H7 (cell line): Measurements from ENCODE around the gene ALCAM. TPM values are rescaled to one million over a fixed set of nuclear protein-coding genes. Genes with fewer than 3 reads are reported as not detected.
"Not testable (repeated sequence)": the region's sequence is repeated elsewhere in the genome, so short reads cannot be mapped to it uniquely, and the experiment has no call there.

Experiments used
- DNase-seq: peaks from one replicate; pipeline ENCODE4 v3.0.0; 2012
- H3K27me3 ChIP-seq: 2 replicates; pipeline ENCODE4 v1.6.0; 2011; ENCODE audit warnings: mild to moderate bottlenecking, low read length; ENCODE audit not compliant: control insufficient read depth, insufficient read depth
- H3K36me3 ChIP-seq: replicated peaks from 2 replicates; pipeline ENCODE4 v1.5.1; 2011; ENCODE audit warnings: low read length; ENCODE audit not compliant: control insufficient read depth, insufficient read depth
- H3K4me3 ChIP-seq: 2 replicates; pipeline ENCODE4 v1.5.1; 2011; ENCODE audit warnings: low read depth, mild to moderate bottlenecking, control low read depth, low read length, moderate library complexity; ENCODE audit not compliant: insufficient read depth
- total RNA-seq: library from RNA; depleted of rRNA; stranded (reverse); fragments of >200 nt; shearing (Covaris generic); gene quantifications from 2 replicates; pipeline ENCODE4 v1.2.3, GENCODE V29; 2014

Gene ALCAM
- total RNA-seq, 1 experiment from 2014 or later = 21.1 TPM

DNA sequence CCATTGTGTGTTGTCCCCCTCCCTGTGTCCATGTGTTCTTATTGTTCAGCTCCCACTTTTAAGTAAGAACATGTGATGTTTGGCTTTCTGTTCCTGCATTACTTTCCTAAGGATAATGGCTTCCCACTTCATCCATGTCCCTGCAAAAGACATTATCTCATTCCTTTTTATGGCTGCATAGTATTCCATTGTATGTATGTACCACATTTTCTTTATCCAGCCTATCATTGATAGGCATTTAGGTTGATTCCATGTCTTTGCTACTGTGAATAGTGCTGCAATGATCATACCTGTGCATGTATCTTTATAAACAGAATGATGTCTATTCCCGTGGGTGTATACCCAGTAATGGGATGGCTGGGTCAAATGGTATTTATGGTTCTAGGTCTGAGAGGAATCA lies 23.1 kb downstream of the ALCAM start:
- not testable (repeated sequence) for H3K27me3 ChIP-seq, H3K4me3 ChIP-seq, DNase-seq

DNA sequence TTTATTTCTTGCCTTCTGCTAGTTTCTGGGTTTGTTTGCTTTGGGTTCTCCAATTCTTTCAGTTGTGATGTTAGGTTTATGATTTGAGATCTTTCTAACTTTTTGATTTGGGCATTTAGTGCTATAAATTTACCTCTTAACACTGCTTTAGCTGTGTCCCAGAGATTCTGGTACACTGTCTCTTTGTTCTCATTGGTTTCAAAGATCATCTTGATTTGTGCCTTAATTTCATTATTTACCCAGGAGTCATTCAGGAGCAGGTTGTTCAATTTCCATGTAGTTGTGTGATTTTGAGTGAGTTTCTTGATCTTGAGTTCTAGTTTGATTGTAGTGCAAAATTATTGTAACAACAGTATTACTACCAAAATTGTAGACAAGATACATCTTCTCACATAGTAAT lies 25.9 kb downstream of the ALCAM start:
- H3K27me3 ChIP-seq, H3K36me3 ChIP-seq, DNase-seq, H3K4me3 ChIP-seq: not testable (repeated sequence)

More for the DNA sequence above, 23.1 kb downstream of the ALCAM start:
- not testable (repeated sequence) for H3K36me3 ChIP-seq

- DNase-seq = no peak
- Histone ChIP-seq H3K36me3 (no peaks in the 10 kb centered on the region), H3K4me3 (no peak overlapping the region), H3K27me3 (no peaks in the 10 kb centered on the region)
Measured at GRCh38 chr3:105394177-105394576, 27.5 kb downstream of the ALCAM start.

DNA sequence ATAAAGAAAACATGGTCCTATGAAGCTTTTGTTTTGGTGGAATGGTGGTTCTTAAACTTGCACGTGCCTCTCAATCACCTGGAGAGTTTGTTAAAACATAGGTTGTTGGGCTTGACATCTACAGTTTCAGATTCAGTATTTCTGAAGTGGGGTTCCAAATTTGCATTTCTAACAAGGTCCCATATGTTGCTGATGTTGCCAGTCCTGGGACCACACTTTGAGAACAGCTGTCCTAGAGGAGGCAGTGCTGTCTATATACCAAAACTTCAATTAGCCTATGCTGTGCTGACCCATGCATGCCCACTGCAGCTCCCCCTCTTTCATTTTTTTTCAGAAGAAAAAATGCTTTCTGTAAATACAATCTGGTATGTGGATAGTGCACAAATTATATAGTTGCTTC lies 31.3 kb downstream of the ALCAM start:
- H3K36me3 ChIP-seq = no peaks in the 10 kb centered on the region
- no peaks in the 10 kb centered on the region for H3K27me3 ChIP-seq
- no peak for DNase-seq
- H3K4me3 ChIP-seq = no peak overlapping the region

DNA sequence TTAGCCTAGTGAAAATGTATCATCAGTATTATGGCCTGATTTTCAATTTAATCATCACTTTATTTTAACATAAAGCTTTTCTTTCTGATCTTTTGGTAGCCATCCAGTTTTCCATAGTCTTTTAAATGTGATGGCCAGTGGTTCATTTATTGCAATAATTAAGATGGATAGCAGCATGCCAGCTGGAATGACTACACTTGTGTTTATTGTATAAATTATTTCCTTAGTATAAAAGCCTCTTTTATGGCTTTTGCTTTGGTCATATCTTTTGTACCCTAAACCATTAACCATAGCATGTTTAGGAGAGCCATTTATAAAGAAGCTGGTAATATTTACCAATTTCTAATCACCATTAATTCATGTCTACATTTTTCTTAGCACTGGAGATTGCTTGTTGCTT lies 31.7 kb downstream of the ALCAM start:
- no peaks in the 10 kb centered on the region for H3K27me3 ChIP-seq

GRCh38 chr3:105399062-105399461 lies 32.4 kb downstream of the ALCAM start:
- DNase-seq = no peak
- Histone ChIP-seq H3K27me3 (no peaks in the 10 kb centered on the region), H3K4me3 (no peak overlapping the region), H3K36me3 (no peaks in the 10 kb centered on the region)

More for the DNA sequence above, 31.7 kb downstream of the ALCAM start:
- DNase-seq = no peak
- no peaks in the 10 kb centered on the region for H3K36me3 ChIP-seq
- H3K4me3 ChIP-seq = no peak overlapping the region

GRCh38 chr3:105399611-105400010 lies 32.9 kb downstream of the ALCAM start:
- Histone ChIP-seq H3K36me3 (no peaks in the 10 kb centered on the region), H3K27me3 (no peaks in the 10 kb centered on the region), H3K4me3 (no peak overlapping the region)
- DNase-seq = no peak

- Histone ChIP-seq H3K27me3 (no peaks in the 10 kb centered on the region), H3K4me3 (no peak overlapping the region), H3K36me3 (no peaks in the 10 kb centered on the region)
Measured at GRCh38 chr3:105401254-105401653, 34.5 kb downstream of the ALCAM start.

GRCh38 chr3:105401691-105402149 lies 35.0 kb downstream of the ALCAM start:
- H3K4me3 ChIP-seq = no peak overlapping the region
- H3K27me3 ChIP-seq = no peaks in the 10 kb centered on the region
- DNase-seq = no peak
- no peaks in the 10 kb centered on the region for H3K36me3 ChIP-seq

More at GRCh38 chr3:105401254-105401653, 34.5 kb downstream of the ALCAM start:
- no peak for DNase-seq

GRCh38 chr3:105402287-105402801 lies 35.6 kb downstream of the ALCAM start:
- no peaks in the 10 kb centered on the region for H3K36me3 ChIP-seq
- H3K27me3 ChIP-seq = no peaks in the 10 kb centered on the region
- no peak for DNase-seq
- no peak overlapping the region for H3K4me3 ChIP-seq

DNA sequence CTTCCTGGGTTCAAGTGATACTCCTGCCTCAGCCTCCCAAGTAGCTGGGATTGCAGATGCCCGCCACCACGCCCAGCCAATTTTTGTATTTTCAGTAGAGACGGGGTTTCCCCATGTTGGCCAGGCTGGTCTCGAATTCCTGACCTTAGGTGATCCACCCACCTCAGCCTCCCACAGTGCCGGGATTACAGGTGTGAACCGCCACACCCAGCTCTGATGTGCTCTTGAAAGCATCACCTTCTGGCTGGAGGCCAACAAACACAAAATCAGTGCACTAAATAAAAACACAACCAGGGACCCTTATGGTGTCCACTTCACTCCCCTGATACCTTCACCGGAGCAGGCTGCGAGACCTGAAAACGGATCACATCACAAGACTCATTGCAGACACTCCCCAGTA lies 36.3 kb downstream of the ALCAM start:
- H3K27me3 ChIP-seq, DNase-seq, H3K36me3 ChIP-seq, H3K4me3 ChIP-seq: not testable (repeated sequence)

- no peaks in the 10 kb centered on the region for H3K36me3 ChIP-seq
- no peaks in the 10 kb centered on the region for H3K27me3 ChIP-seq
- DNase-seq = no peak
- no peak overlapping the region for H3K4me3 ChIP-seq
Measured at GRCh38 chr3:105406268-105406667, 39.6 kb downstream of the ALCAM start.

- H3K4me3 ChIP-seq = no peak overlapping the region
- no peak for DNase-seq
- no peaks in the 10 kb centered on the region for H3K27me3 ChIP-seq
- H3K36me3 ChIP-seq = no peaks in the 10 kb centered on the region
Measured at GRCh38 chr3:105409364-105409763, 42.7 kb downstream of the ALCAM start.

DNA sequence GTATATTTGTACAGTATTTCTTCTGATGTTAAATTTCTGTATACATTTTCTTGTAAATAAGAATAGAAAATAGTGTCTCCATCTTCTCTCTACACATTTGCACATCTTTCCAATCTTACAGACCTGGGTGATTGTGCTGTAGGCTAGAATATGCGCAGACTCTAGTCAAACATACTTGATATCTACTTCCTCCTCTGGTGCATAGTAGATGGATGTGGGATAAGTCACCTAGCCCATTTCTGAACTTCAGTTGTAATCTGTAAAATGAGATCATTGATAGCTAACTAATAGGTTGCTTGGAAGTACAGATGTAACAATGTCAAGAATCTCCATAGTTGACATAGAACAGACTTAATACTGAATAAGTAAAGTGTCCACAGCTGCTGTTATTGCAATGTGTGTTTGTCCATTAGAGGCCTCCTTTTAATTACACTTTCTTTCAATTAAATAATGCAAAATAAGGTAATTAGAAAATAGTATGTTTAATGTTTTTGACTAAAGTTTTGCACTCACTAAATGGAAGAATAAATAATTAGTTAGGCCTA lies 46.7 kb downstream of the ALCAM start:
- no peaks in the 10 kb centered on the region for H3K36me3 ChIP-seq
- DNase-seq = no peak
- no peak overlapping the region for H3K4me3 ChIP-seq
- no peaks in the 10 kb centered on the region for H3K27me3 ChIP-seq

GRCh38 chr3:105414841-105415240 lies 48.1 kb downstream of the ALCAM start:
- DNase-seq = no peak
- no peak overlapping the region for H3K4me3 ChIP-seq
- no peaks in the 10 kb centered on the region for H3K36me3 ChIP-seq
- H3K27me3 ChIP-seq = no peaks in the 10 kb centered on the region

DNA sequence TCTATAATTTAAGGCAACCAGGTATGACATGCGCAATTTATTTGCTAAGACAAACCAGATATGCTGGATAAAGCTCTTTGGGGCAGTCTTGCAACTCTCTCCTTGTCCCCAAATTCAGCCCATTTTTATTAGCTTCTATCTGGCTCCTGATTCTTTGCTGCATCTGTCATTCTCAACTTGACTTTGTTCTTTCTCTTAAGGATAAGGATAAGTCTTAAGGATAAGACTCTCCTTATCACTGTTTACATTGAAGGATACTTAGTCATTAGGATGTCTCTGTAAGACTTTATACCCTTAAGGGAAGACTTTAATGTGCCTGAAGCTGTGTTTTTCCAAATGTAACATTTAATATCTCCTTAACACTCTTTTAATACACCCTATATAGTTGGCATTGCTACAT lies 49.2 kb downstream of the ALCAM start:
- no peaks in the 10 kb centered on the region for H3K27me3 ChIP-seq
- DNase-seq = no peak
- H3K36me3 ChIP-seq = no peaks in the 10 kb centered on the region
- no peak overlapping the region for H3K4me3 ChIP-seq
